Suprapubic skin (tissue), 4 donors: ENCODE measurements around the gene DPP9.

Experiments used
- CTCF ChIP-seq, 2 donors: fragments of 200-600 bp in 1 of 2; fragments of 450-650 bp in 1 of 2; sonication (generic) in 1 of 2; IDR thresholded peaks; one replicate each; pipeline ENCODE4 v1.5.1; 2016 to 2019; ENCODE audit warnings: antibody characterized with exemption in 2 of 2, mild to moderate bottlenecking in 1 of 2, moderate library complexity in 1 of 2
- POLR2A ChIP-seq, 2 donors: fragments of 450-650 bp; IDR thresholded peaks; one replicate each; pipeline ENCODE4 v1.6.1; 2017; ENCODE audit warnings: antibody characterized with exemption in 2 of 2, mild to moderate bottlenecking in 2 of 2, moderate library complexity in 2 of 2
- POLR2AphosphoS5 ChIP-seq, 3 donors: sonication (generic); formaldehyde crosslinking; IDR thresholded peaks; one replicate each; pipeline ENCODE4 v1.6.1; 2017; ENCODE audit warnings: antibody characterized with exemption in 3 of 3

GRCh38 chr19:4721196-4721595 lies 2.4 kb downstream of the DPP9 start:
- no peak for TF ChIP-seq CTCF (IDR thresholded peaks at IDR 0.05)
- TF ChIP-seq POLR2A (IDR thresholded peaks at IDR 0.05), result no peak
- TF ChIP-seq POLR2AphosphoS5 (IDR thresholded peaks at IDR 0.05), result no peak
